ENCODE data around the gene OLFML2B.
"Not testable (repeated sequence)": the region's sequence is repeated elsewhere in the genome, so short reads cannot be mapped to it uniquely, and the experiment has no call there.

The OLFML2B gene

GRCh38 chr1:162023547-162024501, at the start of gene OLFML2B:
Gene OLFML2B, minus strand, starts transcription at chr1:162023869. Its CDS starts 439 bp downstream, at chr1:162023430.
- no peak for DNase-seq

GRCh38 chr1:162072740-162073139, 49.1 kb upstream of the OLFML2B start:
- no peak for DNase-seq

DNA sequence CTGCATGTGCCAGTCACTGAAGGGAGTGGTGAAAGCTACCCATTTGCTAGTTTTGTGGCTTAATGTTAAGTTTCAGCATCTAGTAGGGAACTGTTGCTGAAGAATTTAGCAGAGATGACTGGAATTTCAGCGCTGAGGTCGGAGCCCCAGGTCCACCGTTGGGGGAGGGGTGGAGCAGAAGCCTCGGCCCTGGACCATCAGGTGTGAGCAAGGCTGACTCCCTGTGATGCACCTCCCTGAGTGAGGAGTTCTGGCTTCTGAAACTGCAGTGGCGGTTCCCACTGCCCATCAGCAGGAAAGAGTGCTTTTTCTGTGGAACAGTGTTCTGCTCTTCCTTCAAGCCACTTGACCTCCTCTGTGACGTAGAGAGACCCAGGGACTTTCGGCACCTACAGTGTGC, 47.2 kb upstream of the OLFML2B start:
- DNase-seq = no peak

DNA sequence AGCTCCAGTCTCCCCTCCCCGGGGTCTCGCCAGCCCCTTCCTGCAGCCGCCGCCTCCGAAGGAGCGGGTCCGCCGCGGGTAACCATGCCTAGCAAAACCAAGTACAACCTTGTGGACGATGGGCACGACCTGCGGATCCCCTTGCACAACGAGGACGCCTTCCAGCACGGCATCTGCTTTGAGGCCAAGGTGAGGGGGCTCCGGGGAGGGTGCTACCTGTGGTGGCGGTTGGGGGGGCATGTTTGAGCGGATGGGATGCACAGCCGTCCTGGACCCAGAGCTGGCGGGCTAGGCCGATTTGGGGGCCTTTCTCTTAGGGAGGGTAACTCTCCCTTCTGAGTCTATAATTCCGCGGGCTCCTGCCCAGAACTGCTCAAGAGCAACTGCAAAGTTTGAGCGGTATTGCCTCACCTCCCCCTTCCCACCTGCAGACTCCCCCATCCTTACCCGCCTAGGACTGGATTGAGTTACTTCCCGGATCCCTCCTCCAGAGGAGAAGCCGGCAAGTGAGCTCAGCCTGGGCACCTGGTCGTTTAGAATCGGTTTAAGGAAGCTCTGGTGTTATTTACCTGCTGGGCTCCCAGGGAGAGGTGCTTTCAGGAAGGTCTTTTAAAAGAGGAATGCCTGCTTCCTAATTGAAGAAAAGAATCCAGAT, 46.6 kb upstream of the OLFML2B start:
- DNase-seq = no peak

DNA sequence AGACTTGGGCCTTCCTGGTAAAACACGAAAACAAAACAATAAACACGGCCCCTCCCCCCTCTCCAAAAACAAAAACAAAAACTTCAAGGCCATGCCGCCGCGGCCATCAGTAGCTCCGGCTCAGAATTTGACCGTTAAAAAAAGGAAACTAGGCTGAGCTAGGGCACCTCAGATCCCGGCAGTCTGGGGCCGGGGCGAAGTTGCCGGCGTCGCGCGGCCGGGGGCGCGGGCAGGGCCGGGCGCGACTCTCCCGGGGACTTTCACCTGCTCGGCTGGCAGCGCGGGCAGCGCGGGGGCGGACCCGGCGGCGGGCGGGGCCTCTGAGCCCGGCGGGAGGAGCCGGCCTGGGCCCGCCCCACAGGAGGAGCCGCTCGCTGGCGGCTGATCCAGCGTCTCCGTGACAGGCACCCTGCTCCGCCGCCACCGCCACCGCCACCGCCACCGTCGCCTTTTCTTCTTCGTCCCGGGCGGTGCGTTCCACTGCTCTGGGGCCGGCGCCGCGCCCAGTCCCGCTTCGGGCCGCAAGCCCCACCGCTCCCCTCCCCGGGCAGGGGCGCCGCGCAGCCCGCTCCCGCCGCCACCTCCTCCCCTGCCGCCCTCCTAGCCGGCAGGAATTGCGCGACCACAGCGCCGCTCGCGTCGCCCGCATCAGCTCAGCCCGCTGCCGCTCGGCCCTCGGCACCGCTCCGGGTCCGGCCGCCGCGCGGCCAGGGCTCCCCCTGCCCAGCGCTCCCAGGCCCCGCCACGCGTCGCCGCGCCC, 45.8 kb upstream of the OLFML2B start, which contains the start of gene NOS1AP:
Gene NOS1AP, plus strand, starts transcription at position 358 of the 760 bp plus-strand sequence. CDS start 487 bp downstream, outside the sequence.
- peak; percentile 68 for DNase-seq

DNA sequence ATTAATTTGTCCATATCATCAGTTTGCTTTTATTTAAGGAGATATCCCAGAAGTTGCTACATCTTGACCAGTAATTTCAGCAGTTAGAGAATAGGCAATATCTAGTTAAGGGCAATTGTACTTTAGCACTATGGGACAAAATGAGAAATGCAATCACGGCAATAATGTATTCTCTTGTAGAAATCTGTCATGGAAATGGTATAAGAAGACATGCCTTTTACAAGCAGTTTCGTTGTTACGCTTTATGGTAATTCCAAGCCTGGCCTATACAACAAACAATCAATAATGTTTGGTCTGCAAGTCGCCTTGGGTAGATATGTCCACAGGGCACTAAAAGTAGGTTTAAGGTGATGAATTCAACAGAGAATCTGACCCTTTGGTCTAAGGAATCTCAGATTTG, 44.6 kb upstream of the OLFML2B start:
- no peak for DNase-seq

- DNase-seq = no peak
Measured at GRCh38 chr1:162067466-162067865, 43.8 kb upstream of the OLFML2B start.

GRCh38 chr1:162066836-162067235, 43.2 kb upstream of the OLFML2B start:
- not testable (repeated sequence) for DNase-seq

GRCh38 chr1:162065016-162065415, 41.3 kb upstream of the OLFML2B start:
- DNase-seq = no peak

DNA sequence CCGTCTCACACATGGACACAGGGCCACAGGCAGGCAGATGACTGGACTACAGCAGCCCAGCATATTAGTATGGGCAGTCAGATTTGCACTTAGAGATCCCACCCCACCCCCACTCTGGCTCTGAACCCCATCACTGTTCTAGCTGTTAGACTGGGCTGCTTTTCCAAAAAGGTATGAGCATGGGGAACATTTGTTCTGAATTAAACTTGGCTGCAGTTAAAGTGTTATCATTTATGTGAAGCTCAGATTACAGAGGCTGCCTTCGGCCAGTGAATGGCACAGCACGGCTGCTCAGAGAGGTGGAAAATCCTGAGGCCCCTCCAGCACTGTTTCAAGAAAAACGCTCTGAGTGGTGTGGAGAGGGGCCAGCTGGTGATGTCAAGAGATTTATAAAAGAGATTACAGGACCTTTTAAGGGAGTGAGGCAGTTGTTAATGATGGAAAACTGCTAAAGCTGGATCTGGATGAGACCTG, 38.9 kb upstream of the OLFML2B start:
- DNase-seq = no peak

DNA sequence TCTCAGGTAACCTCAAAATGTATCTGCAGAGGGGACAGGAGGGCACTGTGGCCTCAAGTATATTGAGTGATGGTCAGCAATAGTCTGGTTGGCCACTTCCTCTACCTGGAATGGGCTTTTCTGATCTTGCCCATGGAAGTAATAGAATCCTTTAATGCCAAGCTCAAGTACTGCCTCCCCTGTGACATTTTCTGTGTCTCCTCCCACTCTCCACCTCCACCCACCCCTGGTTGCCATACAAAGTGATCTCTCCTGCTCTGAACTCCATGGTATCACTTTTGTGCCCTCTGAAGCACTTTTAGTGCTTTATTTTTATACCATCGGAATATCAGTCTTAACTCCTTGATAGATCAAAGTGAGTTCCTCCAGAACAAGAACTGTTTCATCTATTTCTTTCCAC, 36.6 kb upstream of the OLFML2B start:
- DNase-seq = no peak

DNA sequence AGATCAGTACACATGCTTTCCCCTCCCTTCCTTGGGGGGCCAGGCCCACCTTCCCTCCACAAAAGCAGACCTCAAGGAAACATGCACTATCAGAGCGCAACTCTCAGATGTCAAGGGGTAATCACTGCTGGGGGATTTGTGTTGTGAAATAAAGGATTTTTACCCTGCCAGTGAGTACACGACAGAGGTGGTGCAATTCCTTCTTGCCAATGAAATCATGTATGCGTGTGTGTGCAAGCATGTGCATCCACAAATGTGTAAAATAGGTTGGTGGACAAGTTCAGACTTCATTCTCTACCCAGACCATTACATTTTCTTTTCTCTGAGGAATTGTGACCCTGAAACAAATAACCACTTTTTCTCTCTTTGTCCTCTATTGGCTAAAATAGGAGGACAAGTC, 36.1 kb upstream of the OLFML2B start:
- no peak for DNase-seq

DNA sequence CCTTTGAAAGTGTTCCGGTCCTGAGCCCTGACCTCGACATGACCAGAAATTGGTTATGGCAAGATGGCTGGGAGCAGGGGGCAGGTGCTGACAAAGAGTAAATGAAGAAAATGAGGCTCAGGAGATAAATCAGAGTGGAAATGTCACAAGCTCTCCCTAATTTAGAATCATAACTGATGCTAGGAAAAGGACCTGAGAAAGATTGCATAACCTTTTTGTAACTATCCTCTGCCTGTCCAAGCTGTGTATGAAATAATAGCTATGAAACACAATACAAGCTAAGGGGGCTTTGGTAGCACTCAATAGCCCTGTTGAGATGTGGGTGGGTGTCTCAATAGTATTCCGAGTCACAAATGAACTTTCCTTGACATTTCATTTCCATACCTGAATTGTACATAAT, 32.9 kb upstream of the OLFML2B start:
- DNase-seq = no peak

DNA sequence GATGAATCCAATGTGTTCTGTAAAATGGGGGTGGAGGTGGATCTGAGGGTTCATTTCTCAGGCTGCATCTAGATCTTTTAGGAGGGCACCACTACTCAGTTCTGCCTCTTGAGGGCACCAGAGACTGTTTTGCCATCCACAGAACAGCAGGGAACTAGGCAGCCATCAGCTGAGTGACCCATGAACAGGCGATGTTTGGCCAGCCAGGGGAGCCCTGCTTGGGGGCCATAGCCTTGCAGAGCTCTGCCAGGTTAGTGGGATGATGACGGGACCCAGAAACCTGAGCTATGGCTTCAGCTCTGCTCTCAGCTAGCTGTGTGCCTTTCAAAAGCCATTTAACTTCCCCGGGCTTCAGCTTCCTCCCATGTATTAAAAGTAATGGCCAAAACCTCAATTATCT, 32.4 kb upstream of the OLFML2B start:
- peak; percentile 41 for DNase-seq

DNA sequence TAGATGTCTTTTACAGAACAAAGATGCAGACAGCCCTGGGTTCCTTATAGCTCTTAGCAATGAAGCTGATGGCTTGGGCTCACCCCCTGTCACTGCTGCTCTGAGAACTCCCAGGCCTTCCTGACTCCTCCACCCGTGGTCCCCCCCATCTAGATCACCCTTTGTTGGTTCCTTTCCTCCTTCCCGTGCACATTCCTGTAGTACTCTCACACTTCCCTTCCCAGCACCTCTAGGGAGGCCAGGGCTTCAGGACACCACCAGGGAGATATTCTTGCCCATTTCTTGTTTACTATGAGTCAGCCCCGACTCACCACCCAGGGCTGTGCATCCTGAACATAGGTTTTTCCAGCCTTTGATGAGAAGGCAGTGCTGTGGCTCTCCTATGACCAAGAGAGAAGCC, 31.4 kb upstream of the OLFML2B start:
- DNase-seq = no peak

- not testable (repeated sequence) for DNase-seq
Measured at GRCh38 chr1:162053949-162054348, 30.3 kb upstream of the OLFML2B start.

GRCh38 chr1:162046921-162047320, 23.3 kb upstream of the OLFML2B start:
- no peak for DNase-seq

- no peak for DNase-seq
Measured at GRCh38 chr1:162042361-162042760, 18.7 kb upstream of the OLFML2B start.

GRCh38 chr1:162040657-162041056, 17.0 kb upstream of the OLFML2B start:
- DNase-seq = no peak

DNA sequence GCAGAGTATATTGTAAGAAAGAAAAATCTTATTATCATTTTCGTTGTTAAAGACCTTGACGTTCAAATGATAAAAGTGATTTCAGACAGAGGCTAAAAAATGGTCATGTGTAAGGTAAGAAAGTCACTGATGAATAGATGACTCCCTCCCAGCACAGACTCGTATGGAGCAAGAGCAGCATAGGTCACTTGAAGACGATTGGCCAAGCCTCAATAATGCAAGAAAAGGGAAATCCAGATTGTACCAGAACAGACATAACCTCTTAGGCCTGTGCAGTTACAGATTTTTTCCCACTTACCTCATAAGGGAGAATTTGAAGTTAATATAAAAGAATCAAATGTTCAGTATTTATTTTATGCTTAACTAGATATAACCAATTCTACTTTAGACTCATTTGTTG, 16.3 kb upstream of the OLFML2B start:
- DNase-seq = no peak

GRCh38 chr1:162038624-162039023, 15.0 kb upstream of the OLFML2B start:
- no peak for DNase-seq

- DNase-seq = no peak
Measured at GRCh38 chr1:162036163-162036562, 12.5 kb upstream of the OLFML2B start.

DNA sequence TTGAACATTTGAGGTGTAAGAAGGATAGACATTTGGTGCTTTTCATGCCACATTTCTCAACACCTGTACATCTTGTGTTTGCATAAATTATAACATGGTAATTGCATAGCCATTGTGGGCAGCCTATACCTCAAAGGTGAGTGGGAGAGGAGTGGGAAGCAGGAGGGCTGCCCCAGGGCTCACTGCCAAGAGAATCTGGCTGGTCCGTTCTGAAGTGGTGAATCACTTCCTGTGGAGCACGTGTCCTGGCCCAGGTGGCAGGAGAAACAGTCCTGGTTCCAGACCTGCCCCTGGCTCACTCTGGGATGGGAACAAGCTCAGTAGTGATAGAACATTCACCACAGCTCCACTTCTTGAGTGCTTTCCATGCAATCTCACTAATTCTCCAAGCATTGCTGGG, 11.6 kb upstream of the OLFML2B start:
- DNase-seq = no peak

Data from NCI-H1048 (cell line).